Keratinocyte (primary cell): ENCODE measurements around the gene MIOX. TPM values are rescaled to one million over a fixed set of nuclear protein-coding genes. Genes with fewer than 3 reads are reported as not detected.
"Not testable (repeated sequence)": the region's sequence is repeated elsewhere in the genome, so short reads cannot be mapped to it uniquely, and the experiment has no call there.

ENCODE experiments used
- DNase-seq: peaks from one replicate; pipeline ENCODE4 v3.0.0-alpha.2; 2011; ENCODE audit warnings: low read depth, missing footprints, low spot score
- FAIRE-seq: peaks from 2 replicates; lab custom pipeline; 2011; peaks lifted over from hg19 to GRCh38; lab: Jason Lieb, UNC
- H2AFZ ChIP-seq: 2 replicates; pipeline ENCODE4 v1.6.0; 2012; ENCODE audit warnings: low read length, control low read depth, inconsistent platforms; ENCODE audit not compliant: control insufficient read depth
- H3K27ac ChIP-seq: 2 replicates; pipeline ENCODE4 v1.5.1; 2011; ENCODE audit warnings: low read length; ENCODE audit not compliant: control insufficient read depth, insufficient read depth
- H3K27me3 ChIP-seq: 3 replicates; pipeline ENCODE4 v1.6.0; 2011; ENCODE audit warnings: low read length; ENCODE audit not compliant: control insufficient read depth, insufficient read depth; ENCODE audit errors: extremely low read depth
- H3K36me3 ChIP-seq, 2 experiments: 2 replicates in 1 of 2; 3 replicates in 1 of 2; pipeline ENCODE4 v1.5.1; 2011; ENCODE audit warnings: low read length in 2 of 2, mild to moderate bottlenecking in 1 of 2; ENCODE audit not compliant: control insufficient read depth in 2 of 2, insufficient read depth in 2 of 2; ENCODE audit errors: extremely low read depth in 1 of 2
- H3K4me1 ChIP-seq: 3 replicates; pipeline ENCODE4 v1.5.1; 2011; ENCODE audit warnings: low read length; ENCODE audit not compliant: control insufficient read depth, insufficient read depth; ENCODE audit errors: extremely low read depth
- H3K4me2 ChIP-seq: 3 replicates; pipeline ENCODE4 v1.6.0; 2011; ENCODE audit warnings: low read depth, low read length; ENCODE audit not compliant: control insufficient read depth, insufficient read depth; ENCODE audit errors: extremely low read depth
- H3K4me3 ChIP-seq, 3 experiments: fragments of 200-600 bp in 1 of 3; sonication (generic) in 1 of 3; 2 replicates in 2 of 3; 3 replicates in 1 of 3; pipeline ENCODE4 v1.5.1; 2011 to 2016; ENCODE audit warnings: low read length in 3 of 3, mild to moderate bottlenecking in 3 of 3, control low read depth in 2 of 3, inconsistent platforms in 1 of 3, low read depth in 1 of 3, mixed read lengths in 1 of 3, mixed run types in 1 of 3, moderate library complexity in 1 of 3; ENCODE audit not compliant: control insufficient read depth in 2 of 3, insufficient read depth in 2 of 3; ENCODE audit errors: extremely low read depth in 1 of 3
- H3K79me2 ChIP-seq: 2 replicates; pipeline ENCODE4 v1.6.0; 2012; ENCODE audit warnings: low read length; ENCODE audit not compliant: control insufficient read depth, insufficient read depth
- H3K9ac ChIP-seq: 3 replicates; pipeline ENCODE4 v1.6.0; 2011; ENCODE audit warnings: low read length; ENCODE audit not compliant: control insufficient read depth, insufficient read depth; ENCODE audit errors: extremely low read depth
- H3K9me1 ChIP-seq: 3 replicates; pipeline ENCODE4 v1.6.0; 2011; ENCODE audit warnings: low read length; ENCODE audit not compliant: control insufficient read depth, insufficient read depth; ENCODE audit errors: extremely low read depth
- H3K9me3 ChIP-seq: 2 replicates; pipeline ENCODE4 v1.5.1; 2012; ENCODE audit warnings: low read depth, low read length; ENCODE audit not compliant: control insufficient read depth
- H4K20me1 ChIP-seq: 3 replicates; pipeline ENCODE4 v1.6.0; 2011; ENCODE audit warnings: low read length; ENCODE audit not compliant: control insufficient read depth, insufficient read depth; ENCODE audit errors: extremely low read depth
- EZH2 ChIP-seq: IDR thresholded peaks from one replicate; pipeline ENCODE4 v1.6.1; 2012; ENCODE audit warnings: inconsistent platforms, mild to moderate bottlenecking, low read length, moderate library complexity
- dilution Hi-C: fragments of 300-500 bp; cut with MboI; formaldehyde crosslinking; loops from one replicate; pipeline ENCODE4 v1.7.0; 2020; ENCODE audit warnings: low sequenced_read_pairs; ENCODE audit not compliant: extremely low pct_ligation_motif_present
- polyA plus RNA-seq, 5 experiments: library from polyadenylated mRNA; depleted of rRNA in 3 of 5; stranded (reverse) in 3 of 5; stranded (forward) in 1 of 5; unstranded in 1 of 5; fragments of >200 nt; gene quantifications; 1 replicate in 1 of 5; 2 replicates in 3 of 5; 3 replicates in 1 of 5; pipeline versions ENCODE4 v1.2.1 to v1.2.3, GENCODE V29; 2011 to 2012; ENCODE audit warnings: missing spikeins in 2 of 5, low read depth in 1 of 5, low replicate concordance in 1 of 5
- TF ChIP-seq, protein P1 (sequence below), 3 experiments: IDR thresholded peaks in 1 of 3; conservative IDR thresholded peaks in 1 of 3; optimal IDR thresholded peaks in 1 of 3; 2 replicates in 2 of 3; 3 replicates in 1 of 3; pipeline versions ENCODE3 to v1.5.1; 2011; ENCODE audit warnings: low read length in 3 of 3, mild to moderate bottlenecking in 3 of 3, moderate library complexity in 2 of 3, control low read depth in 1 of 3, inconsistent platforms in 1 of 3; ENCODE audit not compliant: insufficient read depth in 2 of 3; ENCODE audit errors: extremely low read depth in 1 of 3

The MIOX gene
- polyA plus RNA-seq, 1 donor (not counting 4 experiments of a cell fraction or from before 2014, with no cell fraction given) = not detected

DNA sequence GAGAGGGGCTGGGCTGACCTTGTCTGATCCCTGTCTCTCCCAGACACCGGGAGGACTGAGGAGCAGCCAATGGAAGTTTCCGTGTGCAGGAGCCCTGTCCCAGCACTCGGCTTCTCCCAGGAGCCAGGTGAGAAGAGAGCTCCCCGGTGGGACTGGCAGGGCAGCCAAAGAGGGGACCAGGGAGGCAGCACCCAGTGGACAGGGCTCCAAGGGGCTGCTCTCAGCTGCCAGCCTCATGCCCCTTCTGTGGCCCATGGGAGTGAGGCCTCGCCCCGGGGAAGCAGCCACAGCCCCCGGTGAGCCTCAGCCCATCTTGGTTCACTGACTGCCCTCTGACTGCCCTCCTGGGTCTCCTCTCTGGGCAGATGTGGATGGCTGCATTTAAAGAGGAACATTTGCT is 31.9 kb downstream of the MIOX start:
- no peak overlapping the region for H3K27ac ChIP-seq
- no peak overlapping the region for H3K4me3 ChIP-seq
- H3K9me3 ChIP-seq = no peaks in the 10 kb centered on the region
- TF ChIP-seq EZH2 = no peak
- TF ChIP-seq, protein P1, sequence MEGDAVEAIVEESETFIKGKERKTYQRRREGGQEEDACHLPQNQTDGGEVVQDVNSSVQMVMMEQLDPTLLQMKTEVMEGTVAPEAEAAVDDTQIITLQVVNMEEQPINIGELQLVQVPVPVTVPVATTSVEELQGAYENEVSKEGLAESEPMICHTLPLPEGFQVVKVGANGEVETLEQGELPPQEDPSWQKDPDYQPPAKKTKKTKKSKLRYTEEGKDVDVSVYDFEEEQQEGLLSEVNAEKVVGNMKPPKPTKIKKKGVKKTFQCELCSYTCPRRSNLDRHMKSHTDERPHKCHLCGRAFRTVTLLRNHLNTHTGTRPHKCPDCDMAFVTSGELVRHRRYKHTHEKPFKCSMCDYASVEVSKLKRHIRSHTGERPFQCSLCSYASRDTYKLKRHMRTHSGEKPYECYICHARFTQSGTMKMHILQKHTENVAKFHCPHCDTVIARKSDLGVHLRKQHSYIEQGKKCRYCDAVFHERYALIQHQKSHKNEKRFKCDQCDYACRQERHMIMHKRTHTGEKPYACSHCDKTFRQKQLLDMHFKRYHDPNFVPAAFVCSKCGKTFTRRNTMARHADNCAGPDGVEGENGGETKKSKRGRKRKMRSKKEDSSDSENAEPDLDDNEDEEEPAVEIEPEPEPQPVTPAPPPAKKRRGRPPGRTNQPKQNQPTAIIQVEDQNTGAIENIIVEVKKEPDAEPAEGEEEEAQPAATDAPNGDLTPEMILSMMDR (optimal IDR thresholded peaks at IDR 0.05 in 1 of 3, IDR thresholded peaks at IDR 0.05 in 1 of 3, conservative IDR thresholded peaks at IDR 0.05 in 1 of 3; ENCODE audit: extremely low read depth in 1 of 3, insufficient read depth in 2 of 3, low read length in 3 of 3) = no peak
- H4K20me1 ChIP-seq = no peaks in the 10 kb centered on the region
- dilution Hi-C loops = no loop called here
- FAIRE-seq (no peak), DNase-seq (no peak)
- no peaks in the 10 kb centered on the region for H3K27me3 ChIP-seq
- H3K9me1 ChIP-seq = no peaks in the 10 kb centered on the region
- H3K9ac ChIP-seq = no peak overlapping the region
- H3K4me1 ChIP-seq = no peaks in the 10 kb centered on the region
- H3K4me2 ChIP-seq = no peak overlapping the region
- no peak overlapping the region for H2AFZ ChIP-seq
- H3K79me2 ChIP-seq = peaks cover 28% of the 10 kb centered on the region
- H3K36me3 ChIP-seq = peaks cover 23 to 30% of the 10 kb centered on the region in 2 experiments

DNA sequence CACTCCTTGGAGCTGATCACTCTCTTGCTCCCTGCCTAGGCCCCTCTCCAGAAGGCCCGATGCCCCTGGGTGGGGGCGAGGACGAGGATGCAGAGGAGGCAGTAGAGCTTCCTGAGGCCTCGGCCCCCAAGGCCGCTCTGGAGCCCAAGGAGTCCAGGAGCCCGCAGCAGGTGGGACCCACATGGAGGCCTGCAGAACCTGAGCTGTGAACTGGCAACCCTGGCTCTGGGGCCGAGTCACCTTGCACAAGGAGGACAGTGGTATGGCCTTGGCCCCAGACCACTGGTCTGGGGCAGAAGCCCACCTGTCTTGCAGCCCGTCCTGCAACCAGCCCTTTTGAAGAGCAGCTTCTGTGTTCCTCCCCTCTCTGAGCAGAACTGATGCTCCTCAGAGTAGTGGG is 32.5 kb downstream of the MIOX start:
- Histone ChIP-seq H3K9me3 (no peaks in the 10 kb centered on the region), H4K20me1 (no peaks in the 10 kb centered on the region), H3K4me1 (peaks cover 2% of the 10 kb centered on the region), H2AFZ (no peak overlapping the region), H3K36me3 (peaks cover 25 to 35% of the 10 kb centered on the region in 2 experiments), H3K27me3 (no peaks in the 10 kb centered on the region), H3K4me3 (no peak overlapping the region), H3K79me2 (peaks cover 33% of the 10 kb centered on the region), H3K9ac (no peak overlapping the region), H3K4me2 (no peak overlapping the region), H3K9me1 (no peaks in the 10 kb centered on the region), H3K27ac (no peak overlapping the region)
- DNase-seq (no peak), FAIRE-seq (no peak)
- TF ChIP-seq, protein P1 (optimal IDR thresholded peaks at IDR 0.05 in 1 of 3, IDR thresholded peaks at IDR 0.05 in 1 of 3, conservative IDR thresholded peaks at IDR 0.05 in 1 of 3; ENCODE audit: extremely low read depth in 1 of 3, insufficient read depth in 2 of 3, low read length in 3 of 3) = no peak
- TF ChIP-seq EZH2 = no peak
- dilution Hi-C loops = no loop called here

DNA sequence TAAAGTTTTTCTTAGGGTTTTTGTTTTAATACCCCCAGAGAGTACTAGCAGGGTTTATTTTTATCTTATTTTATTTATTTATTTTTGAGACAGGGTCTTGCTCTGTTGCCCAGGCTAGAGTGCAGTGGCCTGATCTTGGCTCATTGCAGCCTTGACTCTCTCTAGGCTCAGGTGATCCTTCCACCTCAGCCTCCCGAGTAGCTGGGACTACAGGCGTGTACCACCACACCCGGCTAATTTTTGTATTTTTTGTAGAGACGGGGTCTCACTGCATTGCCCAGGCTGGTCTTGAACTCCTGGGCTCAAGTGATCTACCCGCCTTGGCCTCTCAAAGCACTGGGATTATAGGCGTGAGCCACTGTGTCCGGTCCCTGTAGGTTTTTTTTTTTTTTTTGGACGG is 33.5 kb downstream of the MIOX start:
- H3K27ac ChIP-seq, H3K27me3 ChIP-seq, H2AFZ ChIP-seq, H3K9me3 ChIP-seq, dilution Hi-C loops, FAIRE-seq, H3K4me3 ChIP-seq, H4K20me1 ChIP-seq, H3K9me1 ChIP-seq, DNase-seq, H3K4me2 ChIP-seq, H3K9ac ChIP-seq: not testable (repeated sequence)
- Histone ChIP-seq H3K4me1 (peaks cover 11% of the 10 kb centered on the region), H3K36me3 (peaks cover 25 to 37% of the 10 kb centered on the region in 2 experiments), H3K79me2 (peaks cover 31% of the 10 kb centered on the region)
